Left cardiac atrium (tissue), 4 donors: Measurements from ENCODE around the gene ERMP1. TPM values are rescaled to one million over a fixed set of nuclear protein-coding genes. Genes with fewer than 3 reads are reported as not detected.
"Not testable (repeated sequence)": the region's sequence is repeated elsewhere in the genome, so short reads cannot be mapped to it uniquely, and the experiment has no call there.

Experiments used
- ATAC-seq, 2 donors: fragments of 200-7000 bp; cut with Tn5 transposase; one replicate each; pipeline ENCODE4 v1.9.1; 2020; ENCODE audit warnings: mild to moderate bottlenecking in 2 of 2, moderate library complexity in 2 of 2
- DNase-seq: peaks from one replicate; pipeline ENCODE4 v3.0.0-alpha.2; 2020
- intact Hi-C, 2 donors: fragments of 100-400 bp; cut with DNase I; formaldehyde crosslinking; loops; one replicate each; pipeline versions ENCODE4 v1.14.1 to v1.15.1; 2022 to 2023
- total RNA-seq, 2 donors: library from RNA; stranded (reverse); fragmentation: NEBNext Ultra II Directional; extraction: Animal tissue kit (Norgen Biotek cat#: 25700); gene quantifications; one replicate each; pipeline ENCODE4 v1.2.1, GENCODE V29; 2021
- donor health status: DM: no; HTN: yes; CAD: no.
- donor health status: DM: no; HTN: yes; CAD: no; lungs with severe emphysema.
- donor health status: DM: yes; HTN: yes; CAD: no.
- donor health status: Dilated cardiomyopathy.

Gene ERMP1
- total RNA-seq, 2 donors from 2014 or later: 17.8 to 21.3 TPM

GRCh38 chr9:5832071-5832537 lies 813 bp downstream of the ERMP1 start:
- DNase-seq (no peak), ATAC-seq (peak in 1 of 2 donors; percentile 9)
- intact Hi-C loops: no loop called here

- ATAC-seq: no peak
- DNase-seq: no peak
- intact Hi-C loops: no loop called here
Observed at GRCh38 chr9:5825895-5826622, 6.9 kb downstream of the ERMP1 start.

GRCh38 chr9:5825223-5825622 lies 7.7 kb downstream of the ERMP1 start:
- DNase-seq (no peak), ATAC-seq (no peak)
- intact Hi-C loops: no loop called here

GRCh38 chr9:5820425-5820824 lies 12.5 kb downstream of the ERMP1 start:
- intact Hi-C loops: no loop called here
- ATAC-seq: no peak
- DNase-seq: no peak

- intact Hi-C loops: no loop called here
- ATAC-seq: no peak
- DNase-seq: no peak
Observed at GRCh38 chr9:5819174-5819573, 13.7 kb downstream of the ERMP1 start.

GRCh38 chr9:5818424-5819142 lies 14.3 kb downstream of the ERMP1 start:
- intact Hi-C loops: no loop called here
- no peak for ATAC-seq

GRCh38 chr9:5817862-5818261 lies 15.1 kb downstream of the ERMP1 start:
- intact Hi-C loops: no loop called here
- no peak for DNase-seq
- no peak for ATAC-seq

More at GRCh38 chr9:5818424-5819142, 14.3 kb downstream of the ERMP1 start:
- DNase-seq: no peak

- DNase-seq (no peak), ATAC-seq (no peak)
- intact Hi-C loops: no loop called here
Observed at GRCh38 chr9:5815461-5815860, 17.5 kb downstream of the ERMP1 start.

GRCh38 chr9:5813824-5814223 lies 19.1 kb downstream of the ERMP1 start:
- intact Hi-C loops: no loop called here
- no peak for ATAC-seq
- DNase-seq: no peak

- DNase-seq: no peak
- ATAC-seq: no peak
- intact Hi-C loops: no loop called here
Observed at GRCh38 chr9:5811751-5812150, 21.2 kb downstream of the ERMP1 start.

GRCh38 chr9:5805478-5805877 lies 27.4 kb downstream of the ERMP1 start:
- ATAC-seq: no peak
- intact Hi-C loops: no loop called here
- no peak for DNase-seq

- DNase-seq (no peak), ATAC-seq (no peak)
- intact Hi-C loops: no loop called here
Observed at GRCh38 chr9:5801739-5802113, 31.2 kb downstream of the ERMP1 start.

GRCh38 chr9:5800969-5801738 lies 31.8 kb downstream of the ERMP1 start:
- no peak for DNase-seq
- intact Hi-C loops: no loop called here
- peak in 1 of 2 donors; percentile 72 for ATAC-seq

- intact Hi-C loops, ATAC-seq, DNase-seq: not testable (repeated sequence)
Observed at GRCh38 chr9:5800378-5800777, 32.5 kb downstream of the ERMP1 start.

- ATAC-seq (peak; percentile 57 to 67), DNase-seq (no peak)
- intact Hi-C loops: no loop called here
Observed at GRCh38 chr9:5799314-5799713, 33.6 kb downstream of the ERMP1 start.

- no peak for ATAC-seq
- DNase-seq: no peak
- intact Hi-C loops: no loop called here
Observed at GRCh38 chr9:5798581-5798980, 34.3 kb downstream of the ERMP1 start.

GRCh38 chr9:5796298-5796697 lies 36.6 kb downstream of the ERMP1 start:
- intact Hi-C loops: no loop called here
- DNase-seq (no peak), ATAC-seq (no peak)

GRCh38 chr9:5793812-5794211 lies 39.1 kb downstream of the ERMP1 start:
- ATAC-seq (no peak), DNase-seq (no peak)
- intact Hi-C loops: no loop called here

GRCh38 chr9:5791870-5792269 lies 41.0 kb downstream of the ERMP1 start:
- DNase-seq: no peak
- peak in 1 of 2 donors; percentile 41 for ATAC-seq
- intact Hi-C loops: no loop called here

GRCh38 chr9:5790923-5791322 lies 42.0 kb downstream of the ERMP1 start:
- intact Hi-C loops: no loop called here
- DNase-seq (no peak), ATAC-seq (no peak)
